HG03280 (cell line): ENCODE results near the gene SH2D3C.

ENCODE experiments used
- ATAC-seq: cut with Tn5 transposase; IDR thresholded peaks from one replicate; pipeline ENCODE4 v1.9.1; 2021; ENCODE audit warnings: mild to moderate bottlenecking, moderate library complexity; ENCODE audit not compliant: unreplicated experiment

The SH2D3C gene

DNA sequence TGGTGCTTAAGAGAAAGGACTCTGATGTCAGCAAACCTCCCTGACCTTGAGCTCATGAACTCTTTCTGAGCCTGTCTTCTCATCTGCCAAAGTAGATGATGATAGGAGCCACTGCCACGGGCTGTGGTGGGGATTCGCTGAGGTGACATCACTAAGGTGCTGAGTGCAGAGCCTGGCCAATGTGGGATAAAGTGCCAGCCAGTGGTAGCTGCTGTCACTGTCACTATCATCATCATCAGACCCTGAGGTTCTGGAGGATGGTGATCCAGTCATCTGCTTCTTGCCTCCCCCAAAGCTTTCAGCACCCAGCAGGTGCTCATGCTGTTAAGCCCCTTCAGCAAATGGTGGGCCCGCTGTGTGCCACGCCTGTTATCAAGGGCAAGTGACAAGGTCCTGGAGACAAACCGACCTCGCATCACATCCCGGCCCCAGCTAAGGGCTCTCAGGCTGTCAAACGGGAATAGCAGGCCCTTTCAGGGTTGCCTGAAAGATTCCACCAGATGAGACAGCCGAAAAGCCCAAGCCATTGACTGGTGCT lies 30.6 kb upstream of the SH2D3C start:
- no peak for ATAC-seq

DNA sequence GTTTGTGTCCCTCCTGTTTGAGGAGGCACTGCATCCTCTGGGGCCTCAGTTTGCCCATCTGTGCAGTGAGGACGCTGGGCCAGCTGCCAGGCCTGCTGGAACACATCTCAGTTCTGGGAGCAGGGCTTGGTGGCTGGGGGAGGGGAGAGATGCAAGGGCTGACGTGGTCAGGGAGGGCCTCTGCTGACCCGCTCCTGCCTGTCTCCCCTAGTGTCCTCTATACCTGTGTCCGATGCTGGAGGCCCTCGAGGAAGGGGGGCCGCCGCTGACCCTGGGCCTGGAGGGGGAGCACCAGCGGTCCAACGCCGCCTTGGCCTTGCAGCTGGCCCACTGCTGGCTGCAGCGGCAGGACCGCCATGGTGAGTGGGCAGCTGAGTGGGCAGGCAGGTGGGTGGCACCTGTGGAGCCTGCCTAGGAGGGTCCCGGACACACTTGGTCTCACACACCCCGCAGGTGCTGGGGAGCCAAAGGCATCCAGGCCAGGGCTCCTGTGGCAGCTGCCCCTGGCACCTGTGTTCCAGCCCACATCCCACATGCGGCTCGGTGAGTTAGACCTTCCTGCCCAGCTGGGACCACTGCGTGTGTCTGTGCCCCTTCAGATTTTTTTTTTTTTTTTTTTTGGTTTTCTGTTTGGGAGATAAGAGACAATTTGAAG lies 30.0 kb upstream of the SH2D3C start:
- no peak for ATAC-seq

DNA sequence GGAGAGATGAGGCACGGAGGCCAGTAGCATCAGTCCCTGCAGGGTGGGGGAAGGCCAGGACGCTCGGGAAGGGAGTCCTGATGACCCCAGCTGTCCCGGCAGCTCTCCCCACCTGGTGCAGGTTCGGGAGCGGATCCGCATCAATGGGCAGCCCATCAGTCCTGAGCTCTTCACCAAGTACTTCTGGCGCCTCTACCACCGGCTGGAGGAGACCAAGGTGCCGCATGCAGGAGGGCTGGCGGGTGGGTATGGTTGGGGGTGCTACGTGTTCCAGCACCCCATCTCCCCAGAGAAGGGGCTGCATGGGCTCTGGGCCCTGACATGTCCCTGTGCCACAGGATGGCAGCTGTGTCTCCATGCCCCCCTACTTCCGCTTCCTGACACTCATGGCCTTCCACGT lies 28.4 kb upstream of the SH2D3C start:
- no peak for ATAC-seq

DNA sequence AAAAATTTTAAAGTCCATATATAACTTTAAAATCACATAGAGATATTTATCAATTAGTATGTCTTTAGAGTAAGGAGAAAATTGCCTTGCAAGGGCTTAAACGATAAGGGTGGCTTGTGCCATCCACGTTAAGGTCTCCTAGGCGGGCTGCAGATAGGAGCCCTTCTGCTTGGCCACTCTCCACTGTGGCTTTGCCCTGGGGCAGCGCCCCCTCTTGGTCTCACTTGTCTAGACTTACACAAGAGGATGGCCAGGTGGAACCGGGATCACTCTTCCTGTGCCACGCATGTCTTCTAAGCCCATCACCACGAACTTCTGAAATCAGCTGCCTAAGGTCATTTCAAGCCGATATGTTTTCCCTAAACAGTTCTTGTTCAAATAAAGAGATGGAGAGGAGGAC lies 27.2 kb upstream of the SH2D3C start:
- ATAC-seq: no peak

DNA sequence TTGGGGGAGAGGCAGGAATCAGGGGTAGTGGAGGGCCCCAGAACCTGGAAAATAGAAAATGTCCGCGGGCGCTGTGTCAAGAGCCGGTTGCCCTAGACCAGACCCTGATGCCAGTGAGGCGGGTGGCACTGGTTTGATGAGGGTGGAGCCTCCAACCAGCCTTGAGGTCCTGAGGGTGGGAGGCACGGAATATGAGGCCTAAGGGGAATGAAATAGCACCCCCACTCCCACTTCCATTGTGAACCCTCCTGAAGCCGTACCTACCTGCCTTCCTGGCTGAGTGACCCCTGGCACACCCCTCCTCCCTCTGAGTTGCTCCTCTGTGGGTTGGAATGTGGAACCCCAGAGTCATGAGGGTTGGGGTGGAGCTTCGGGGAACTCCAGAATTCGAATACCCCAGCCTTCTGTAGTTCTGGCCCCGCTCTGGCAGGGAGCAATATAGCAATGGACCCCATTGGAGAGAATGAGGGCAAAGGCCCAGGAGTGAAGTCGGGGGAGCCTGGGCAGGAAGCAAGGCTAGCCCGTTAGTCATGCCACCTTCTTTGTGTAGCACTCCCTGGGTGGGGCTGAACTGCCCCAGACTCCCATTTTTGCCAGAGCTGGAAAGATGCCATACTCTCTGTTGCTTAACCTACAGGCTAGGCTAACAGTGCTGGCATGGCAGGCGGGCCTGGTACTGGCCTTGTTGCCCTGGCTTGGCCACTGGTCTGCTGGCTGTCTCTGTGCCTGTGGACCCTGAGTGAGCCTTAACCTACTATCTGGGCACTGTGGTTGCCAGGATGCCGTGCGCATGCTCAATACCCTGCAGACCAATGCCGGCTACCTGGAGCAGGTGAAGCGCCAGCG lies 25.3 kb upstream of the SH2D3C start:
- ATAC-seq: no peak

DNA sequence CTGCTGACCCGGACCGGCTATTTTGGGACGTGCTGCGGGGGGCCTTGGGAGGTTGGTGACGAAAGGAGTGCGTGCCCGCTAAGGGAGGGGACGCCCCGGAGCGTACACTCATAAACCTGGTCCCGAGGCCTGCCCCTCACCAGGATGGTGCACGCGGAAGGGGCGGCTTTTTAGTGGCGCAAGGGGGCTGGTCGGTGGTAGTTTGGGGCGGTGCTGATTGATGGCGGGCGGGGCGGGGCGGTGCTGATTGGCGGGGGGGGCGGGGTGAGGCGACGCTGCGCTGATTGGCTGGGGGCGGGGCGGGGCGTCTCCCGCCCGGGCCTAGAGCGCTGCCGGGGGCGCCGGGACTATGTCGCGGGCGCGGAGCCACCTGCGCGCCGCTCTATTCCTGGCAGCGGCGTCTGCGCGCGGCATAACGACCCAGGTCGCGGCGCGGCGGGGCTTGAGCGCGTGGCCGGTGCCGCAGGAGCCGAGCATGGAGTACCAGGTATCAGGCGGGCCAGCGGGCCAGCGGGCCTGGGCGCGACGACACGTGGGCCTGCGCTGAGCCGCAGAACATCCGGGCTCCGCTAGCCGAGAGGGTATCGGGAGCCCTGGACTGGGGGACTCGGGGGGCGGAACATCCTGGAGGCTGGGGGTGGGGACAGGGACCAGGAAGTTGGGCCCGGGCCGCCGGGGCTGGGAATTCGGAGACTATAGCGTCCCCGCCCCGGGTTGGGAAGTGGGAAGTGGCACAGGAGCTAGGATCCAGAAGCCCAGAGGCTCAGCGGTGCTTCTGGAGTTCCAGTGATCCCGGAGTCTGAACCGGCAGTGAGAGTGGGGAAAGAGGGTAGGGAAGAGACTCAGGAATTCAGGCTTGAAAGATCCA lies 24.3 kb upstream of the SH2D3C start, which contains the start of gene FPGS:
Gene FPGS (plus strand): TSS at position 307 of the 868 bp plus-strand sequence. CDS start 43 bp downstream, at position 350.
- ATAC-seq: peak; percentile 78

DNA sequence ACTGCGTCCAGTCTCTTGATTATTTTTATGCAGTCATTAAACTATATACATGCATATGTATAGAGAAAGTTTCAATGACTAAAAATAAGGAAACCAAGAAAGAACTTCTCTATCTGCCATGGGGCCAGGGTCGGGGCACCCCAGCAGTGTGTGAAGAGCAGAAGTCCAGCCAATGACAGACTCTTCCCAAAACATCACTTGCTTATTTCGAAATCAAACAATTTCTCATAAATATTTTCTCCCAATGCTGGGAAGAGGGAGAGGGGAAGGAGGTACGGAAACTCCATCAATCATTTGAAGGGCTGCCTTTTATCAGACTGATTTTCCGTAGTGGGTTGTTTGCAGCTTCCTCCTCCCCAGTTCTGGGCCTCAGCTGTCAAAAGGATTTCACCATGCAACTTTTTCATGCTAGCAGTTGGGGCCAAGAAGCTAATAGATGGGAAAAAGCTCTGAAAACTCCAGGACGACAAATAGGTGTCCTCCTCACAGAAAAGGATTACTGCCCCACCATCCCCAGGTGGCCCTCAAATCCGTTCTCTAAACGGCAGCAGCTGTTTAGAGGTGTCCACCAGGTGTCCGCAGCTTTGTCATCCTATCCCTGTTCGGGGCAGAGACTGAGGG lies 23.6 kb upstream of the SH2D3C start:
- no peak for ATAC-seq

DNA sequence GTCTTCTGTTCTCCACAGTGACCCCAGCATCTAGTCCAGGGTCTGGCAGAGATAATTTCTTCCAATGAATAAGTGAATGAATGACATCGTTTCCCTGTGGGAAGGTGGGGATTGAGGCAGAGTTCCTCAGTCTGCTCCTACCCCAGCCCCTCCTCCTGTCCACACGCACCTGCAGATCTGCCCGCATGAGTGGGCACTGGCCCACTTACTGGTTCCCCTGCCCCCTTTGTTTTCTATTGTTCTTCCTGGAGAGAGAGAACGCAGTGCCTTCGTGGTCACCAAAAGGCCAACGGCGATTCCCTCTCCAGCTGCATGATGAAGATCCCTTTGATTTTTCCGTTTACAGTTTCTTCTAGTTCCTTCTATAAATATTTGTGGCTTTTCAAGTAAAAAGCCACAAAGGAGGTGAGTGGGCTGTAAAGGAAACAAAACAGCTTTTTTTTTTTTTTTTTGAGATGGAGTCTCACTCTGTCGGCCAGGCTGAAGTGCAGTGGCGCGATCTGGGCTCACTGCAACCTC lies 18.4 kb upstream of the SH2D3C start:
- no peak for ATAC-seq

DNA sequence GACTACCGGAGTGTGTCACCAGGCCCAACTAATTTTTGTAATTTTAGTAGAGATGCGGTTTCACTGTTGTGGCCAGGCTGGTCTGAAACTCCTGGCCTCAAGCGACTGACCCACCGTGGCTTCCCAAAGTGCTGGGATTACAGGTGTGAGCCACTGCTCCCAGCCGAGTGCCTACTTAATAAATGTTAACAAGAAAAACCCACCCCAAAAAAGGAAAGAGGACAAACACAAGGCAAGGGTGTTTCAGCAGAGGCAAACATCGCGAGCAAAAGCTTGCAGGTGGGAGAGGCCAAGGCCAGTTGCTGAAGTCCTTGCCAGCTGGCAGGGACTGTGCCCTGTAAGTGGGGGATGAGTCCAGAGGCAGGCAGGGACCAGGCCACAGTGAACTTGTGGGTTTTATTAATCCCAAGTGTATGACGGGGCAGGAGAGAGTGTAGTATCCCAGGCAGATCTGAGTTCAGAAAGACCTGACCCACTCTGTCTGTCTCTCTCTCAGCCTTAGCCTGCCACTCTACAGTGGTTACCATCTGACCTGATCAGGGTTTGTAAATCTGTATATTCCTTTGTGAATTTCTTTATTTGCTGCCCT lies 17.9 kb upstream of the SH2D3C start:
- ATAC-seq: no peak

DNA sequence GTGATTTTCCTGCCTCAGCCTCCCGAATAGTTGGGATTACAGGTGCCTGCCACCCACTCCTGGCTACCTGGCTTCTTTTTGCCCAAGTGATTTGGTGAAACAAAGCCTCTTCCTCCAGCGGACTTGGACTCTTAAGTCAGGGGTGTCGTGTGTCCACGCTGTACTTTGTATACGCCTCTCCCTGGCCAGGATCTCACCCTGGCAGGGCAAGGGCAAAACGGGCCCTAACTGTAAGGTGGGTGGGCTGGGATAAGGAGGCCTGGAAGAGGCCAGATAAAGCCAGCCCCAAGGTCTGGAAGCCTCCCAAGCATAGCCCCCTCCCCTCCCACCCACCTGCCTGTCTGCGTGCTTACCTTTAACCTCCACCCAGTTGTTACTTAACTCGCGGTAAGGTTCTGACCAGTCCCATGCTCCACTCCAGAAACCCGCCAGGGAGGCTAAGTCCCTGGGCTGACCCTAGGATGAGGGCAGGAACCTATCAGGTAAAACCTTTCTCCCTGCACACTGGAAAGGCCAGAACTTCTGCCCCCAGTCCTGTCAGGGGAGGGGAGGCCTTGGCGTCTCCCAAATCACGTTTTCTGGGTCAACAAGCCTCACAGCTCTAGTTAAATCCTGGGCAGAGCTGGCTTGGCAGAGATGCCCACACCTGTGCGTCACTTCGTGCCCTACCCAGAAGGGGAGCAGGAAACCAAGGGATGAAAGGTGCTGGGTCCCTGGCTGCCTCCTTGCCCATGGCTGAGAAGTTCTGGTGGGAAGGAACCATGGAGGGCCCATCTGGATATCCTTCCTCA lies 15.7 kb upstream of the SH2D3C start:
- ATAC-seq: no peak

DNA sequence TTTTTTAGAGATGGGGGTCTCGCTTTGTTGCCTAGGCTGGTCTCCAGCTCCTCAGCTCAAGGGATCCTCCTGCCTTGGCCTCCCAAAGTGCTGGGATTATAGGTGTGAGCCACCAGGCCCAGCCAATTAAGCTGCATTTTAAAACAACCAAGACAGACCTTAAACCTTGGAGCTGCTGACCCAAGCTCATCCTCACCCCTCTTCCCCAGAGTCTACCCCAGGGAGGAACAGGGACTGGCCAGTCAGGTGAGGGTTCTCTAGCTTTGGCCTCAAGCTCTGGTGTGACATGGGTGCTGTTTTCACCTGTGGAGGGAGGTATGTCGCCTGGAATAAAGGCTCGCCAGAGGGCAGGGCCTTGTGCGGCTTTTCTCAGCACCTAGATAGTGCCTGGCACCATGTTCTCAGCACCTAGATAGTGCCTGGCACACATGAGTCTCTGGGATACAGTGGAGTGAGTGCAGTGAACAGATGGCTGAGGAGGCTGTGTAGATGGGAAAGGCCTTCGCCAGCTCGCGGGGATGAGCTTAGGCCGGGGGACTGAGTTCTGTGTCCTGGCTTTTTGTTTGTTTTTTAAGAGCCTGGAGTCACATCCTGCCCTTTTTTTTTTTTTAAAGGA lies 14.7 kb upstream of the SH2D3C start:
- no peak for ATAC-seq

DNA sequence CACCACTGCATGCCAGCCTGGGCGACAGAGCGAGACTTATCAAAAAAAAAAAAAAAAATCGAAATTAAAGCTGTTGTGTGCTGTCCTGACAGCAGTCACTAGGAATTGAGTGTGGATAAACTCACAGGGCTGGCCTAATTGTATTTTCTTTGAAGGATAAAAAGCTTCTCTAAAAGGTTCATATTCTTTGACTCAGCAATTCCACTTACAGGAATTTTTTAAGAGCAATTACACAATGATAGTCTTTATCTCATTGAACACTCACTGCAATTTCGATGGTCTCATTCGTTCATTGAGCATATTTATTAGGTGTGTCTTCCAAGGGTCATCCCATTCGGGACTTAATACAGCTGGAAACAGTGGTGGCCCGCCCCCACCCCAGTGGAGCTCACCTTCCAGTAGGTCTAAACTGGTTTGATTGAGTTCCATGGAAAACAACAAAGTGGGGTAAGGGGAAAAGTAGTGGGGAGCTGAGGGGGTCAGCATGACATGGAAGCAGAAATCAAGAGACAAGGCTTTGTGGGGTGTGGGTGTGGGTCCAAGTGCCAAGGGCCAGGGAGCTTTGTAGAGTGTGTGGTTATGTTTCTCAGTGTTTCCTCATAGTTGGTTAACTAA lies 14.1 kb upstream of the SH2D3C start:
- no peak for ATAC-seq

DNA sequence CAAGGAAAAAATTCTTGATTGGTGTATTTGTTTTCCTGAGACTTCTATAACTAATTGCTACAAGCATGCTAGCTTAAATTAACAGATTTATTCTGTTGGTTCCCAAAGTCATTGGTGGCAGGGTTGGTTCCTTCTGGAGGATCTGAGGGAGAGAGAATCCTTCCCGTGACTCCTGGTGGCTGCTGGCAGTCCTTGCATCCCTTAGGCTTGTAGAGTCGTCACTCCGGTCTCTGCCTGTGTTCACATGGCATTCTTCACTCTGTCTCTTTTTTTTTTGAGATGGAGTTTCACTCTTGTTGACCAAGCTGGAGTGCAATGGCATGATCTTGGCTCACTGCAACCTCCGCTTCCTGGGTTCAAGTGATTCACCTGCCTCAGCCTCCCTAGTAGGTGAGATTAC lies 12.6 kb upstream of the SH2D3C start:
- no peak for ATAC-seq

DNA sequence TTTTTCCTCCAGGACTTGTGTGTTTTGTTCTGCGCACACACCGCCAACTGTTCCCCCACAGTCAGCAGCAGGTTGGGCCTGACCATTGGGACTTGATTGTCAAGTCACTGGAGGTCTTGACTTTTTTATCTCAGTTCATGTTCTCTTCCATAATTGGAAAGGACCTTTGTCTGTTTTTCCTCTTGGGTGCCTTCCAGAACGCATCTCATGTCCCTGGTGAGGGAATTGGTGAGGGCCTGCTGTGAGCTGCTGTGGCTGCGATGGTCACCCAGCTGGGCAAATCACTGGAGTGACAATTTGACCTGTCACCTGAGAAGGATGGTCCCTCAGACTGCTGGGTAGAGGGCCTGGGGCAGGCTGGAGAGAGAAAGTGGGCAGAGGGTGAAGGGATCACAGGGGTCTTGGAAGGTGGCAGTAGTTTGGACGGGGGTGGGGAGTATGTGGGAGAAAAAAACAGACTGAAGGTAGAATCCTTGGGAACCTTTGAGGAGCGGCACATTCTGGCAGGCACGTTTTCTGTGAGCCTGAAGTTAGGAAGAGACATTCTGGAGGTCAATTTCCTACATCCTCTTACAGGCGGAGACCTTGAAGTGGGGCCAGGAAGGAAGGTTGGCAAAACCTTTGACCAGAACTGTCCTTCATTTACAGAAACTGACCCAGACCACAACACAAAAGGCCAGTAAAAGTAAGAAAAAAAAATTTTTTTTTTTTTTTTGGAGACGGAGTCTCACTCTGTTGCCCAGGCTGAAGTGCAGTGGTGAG lies 11.8 kb upstream of the SH2D3C start:
- no peak for ATAC-seq

DNA sequence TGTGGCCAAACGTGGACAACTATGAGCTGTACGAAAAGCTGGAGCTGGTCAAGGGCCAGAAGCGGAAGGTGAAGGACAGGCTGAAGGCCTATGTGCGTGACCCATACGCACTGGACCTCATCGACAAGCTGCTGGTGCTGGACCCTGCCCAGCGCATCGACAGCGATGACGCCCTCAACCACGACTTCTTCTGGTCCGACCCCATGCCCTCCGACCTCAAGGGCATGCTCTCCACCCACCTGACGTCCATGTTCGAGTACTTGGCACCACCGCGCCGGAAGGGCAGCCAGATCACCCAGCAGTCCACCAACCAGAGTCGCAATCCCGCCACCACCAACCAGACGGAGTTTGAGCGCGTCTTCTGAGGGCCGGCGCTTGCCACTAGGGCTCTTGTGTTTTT lies 10.7 kb upstream of the SH2D3C start:
- ATAC-seq: no peak

DNA sequence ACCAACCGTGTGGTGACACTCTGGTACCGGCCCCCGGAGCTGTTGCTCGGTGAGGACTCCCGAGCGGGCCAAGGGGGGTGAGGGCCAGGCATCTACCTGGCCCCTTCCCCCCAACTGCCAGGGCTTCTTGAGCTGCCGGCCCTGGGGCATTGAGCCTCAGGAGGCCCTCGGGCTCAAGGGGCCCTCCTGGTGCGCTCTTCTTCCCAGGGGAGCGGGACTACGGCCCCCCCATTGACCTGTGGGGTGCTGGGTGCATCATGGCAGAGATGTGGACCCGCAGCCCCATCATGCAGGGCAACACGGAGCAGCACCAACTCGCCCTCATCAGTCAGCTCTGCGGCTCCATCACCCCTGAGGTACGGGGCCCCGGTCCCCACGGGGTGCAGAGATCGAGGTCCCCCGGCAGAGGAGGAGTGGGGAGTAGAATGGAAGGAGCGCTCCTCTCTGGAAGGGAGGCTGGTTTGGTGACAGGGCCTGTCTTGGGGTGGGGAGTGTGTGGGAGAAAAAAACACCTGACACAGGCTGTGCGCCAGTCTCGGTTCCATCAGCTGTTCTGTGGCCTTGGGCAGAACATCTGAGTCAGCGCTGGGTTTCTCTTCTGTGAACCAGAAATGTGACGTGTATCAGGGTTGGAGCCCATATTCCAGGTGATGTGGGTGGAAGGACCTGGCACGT lies 10.0 kb upstream of the SH2D3C start:
- no peak for ATAC-seq

DNA sequence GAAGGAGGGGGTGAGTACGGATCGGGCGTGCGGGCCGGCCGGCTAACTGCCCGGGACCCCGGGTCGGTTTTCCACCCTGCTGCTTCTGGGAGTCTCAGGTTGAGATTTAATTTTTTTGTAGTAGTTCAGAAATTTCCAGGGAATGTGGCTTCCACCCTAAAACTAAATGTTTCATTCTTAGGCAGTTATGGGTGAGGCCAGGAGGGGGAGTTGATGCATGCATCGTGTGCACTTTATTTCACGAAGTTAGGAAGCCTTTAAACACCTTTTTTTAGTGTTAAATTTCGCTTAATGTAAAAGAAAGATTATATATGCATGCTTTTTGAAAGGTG lies 8.3 kb upstream of the SH2D3C start:
- no peak for ATAC-seq
